ENCODE data around the gene FUNDC2. TPM values are rescaled to one million over a fixed set of nuclear protein-coding genes. Genes with fewer than 3 reads are reported as not detected.

The FUNDC2 gene
- total and polyA plus RNA-seq, 2 donors (not counting 3 experiments of a cell fraction or from before 2014, with no cell fraction given): 53.3 to 65.6 TPM

- no peak for FAIRE-seq
Measured at GRCh38 chrX:155070038-155070437, 43.4 kb downstream of the FUNDC2 start.

More at GRCh38 chrX:155070038-155070437, 43.4 kb downstream of the FUNDC2 start:
- Histone ChIP-seq H3K9me1 (replicated peaks; ENCODE audit: control insufficient read depth, extremely low read depth, insufficient read depth, low read length) (no peaks in the 10 kb centered on the region), H3K27me3 (ENCODE audit: control insufficient read depth in 2 of 2, insufficient read depth in 2 of 2, low read length in 2 of 2) (no peaks in the 10 kb centered on the region), H3K79me2 (ENCODE audit: control insufficient read depth, insufficient read depth, low read length) (peaks cover 45% of the 10 kb centered on the region), H3K4me3 (replicated peaks in 1 of 3; ENCODE audit: insufficient read depth in 1 of 3, low read depth in 1 of 3, low read length in 3 of 3) (peak overlapping the region; percentile 63 to 92 (median 65)), H3K4me1 (ENCODE audit: control insufficient read depth, extremely low read depth, insufficient read depth, low read length) (peaks cover 20% of the 10 kb centered on the region), H3K9me3 (replicated peaks; ENCODE audit: control insufficient read depth, insufficient read depth, low read length) (no peaks in the 10 kb centered on the region), H4K20me1 (replicated peaks; ENCODE audit: control insufficient read depth, extremely low read depth, insufficient read depth, low read length) (no peaks in the 10 kb centered on the region), H3K36me3 (ENCODE audit: control insufficient read depth in 2 of 2, extremely low read depth in 1 of 2, insufficient read depth in 2 of 2, low read length in 2 of 2) (no peaks in the 10 kb centered on the region), H3K9ac (replicated peaks; ENCODE audit: extremely low read depth, insufficient read depth, low read length) (peak overlapping the region; percentile 92), H3K4me2 (ENCODE audit: insufficient read depth, low read length) (peak overlapping the region; percentile 92), H3K27ac (ENCODE audit: insufficient read depth, low read depth, low read length) (peak overlapping the region; percentile 66), H2AFZ (ENCODE audit: low read depth, low read length) (peak overlapping the region; percentile 48)
- intact Hi-C loops (cut with micrococcal nuclease) (no loop called here), dilution Hi-C loops (cut with MboI; ENCODE audit: extremely low pct_ligation_motif_present, low sequenced_read_pairs) (no loop called here)
- DNase-seq (ENCODE audit: low read depth, low spot score): no peak
- no TSS peak for BruUV-seq (replicated peaks)
- POLR2A ChIA-PET: no interaction called here
- CTCF ChIA-PET: interaction anchor here (0.9 kb wide), 1 partner anchor 16 kb away, joined by 3 read pairs; no protein-coding TSS in a partner anchor
- TF ChIP-seq MYC (IDR thresholded peaks at IDR 0.05; ENCODE audit: low read depth, low read length) (no peak), EZH2 (IDR thresholded peaks at IDR 0.05; ENCODE audit: borderline replicate concordance, low read depth, low read length, severe bottlenecking) (no peak), JUN (IDR thresholded peaks at IDR 0.05; ENCODE audit: borderline replicate concordance, insufficient read depth, insufficient read length, low read depth) (no peak), MAX (IDR thresholded peaks at IDR 0.05; ENCODE audit: insufficient read depth, insufficient read length) (no peak), POLR2A (IDR thresholded peaks at IDR 0.05; ENCODE audit: low read depth, low read length) (no peak), FOS (IDR thresholded peaks at IDR 0.05; ENCODE audit: borderline replicate concordance, insufficient read depth, low read length) (no peak), GATA2 (IDR thresholded peaks at IDR 0.05; ENCODE audit: insufficient read depth, insufficient read length, low read depth, low read length) (no peak), POLR2AphosphoS5 (IDR thresholded peaks at IDR 0.05; ENCODE audit: insufficient read depth, low read depth, low read length) (no peak)
- TF ChIP-seq, protein P1, sequence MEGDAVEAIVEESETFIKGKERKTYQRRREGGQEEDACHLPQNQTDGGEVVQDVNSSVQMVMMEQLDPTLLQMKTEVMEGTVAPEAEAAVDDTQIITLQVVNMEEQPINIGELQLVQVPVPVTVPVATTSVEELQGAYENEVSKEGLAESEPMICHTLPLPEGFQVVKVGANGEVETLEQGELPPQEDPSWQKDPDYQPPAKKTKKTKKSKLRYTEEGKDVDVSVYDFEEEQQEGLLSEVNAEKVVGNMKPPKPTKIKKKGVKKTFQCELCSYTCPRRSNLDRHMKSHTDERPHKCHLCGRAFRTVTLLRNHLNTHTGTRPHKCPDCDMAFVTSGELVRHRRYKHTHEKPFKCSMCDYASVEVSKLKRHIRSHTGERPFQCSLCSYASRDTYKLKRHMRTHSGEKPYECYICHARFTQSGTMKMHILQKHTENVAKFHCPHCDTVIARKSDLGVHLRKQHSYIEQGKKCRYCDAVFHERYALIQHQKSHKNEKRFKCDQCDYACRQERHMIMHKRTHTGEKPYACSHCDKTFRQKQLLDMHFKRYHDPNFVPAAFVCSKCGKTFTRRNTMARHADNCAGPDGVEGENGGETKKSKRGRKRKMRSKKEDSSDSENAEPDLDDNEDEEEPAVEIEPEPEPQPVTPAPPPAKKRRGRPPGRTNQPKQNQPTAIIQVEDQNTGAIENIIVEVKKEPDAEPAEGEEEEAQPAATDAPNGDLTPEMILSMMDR (IDR thresholded peaks at IDR 0.05; ENCODE audit: extremely low read depth in 1 of 2, insufficient read depth in 1 of 2, low read depth in 1 of 2, low read length in 2 of 2): no peak

Data from endothelial cell of umbilical vein (primary cell).